Stimulated activated CD4-positive, alpha-beta T cell treated with anti-CD3 and anti-CD28 coated beads, TNF-alpha, amount 100 ng/mL, for 4 hours (primary cell): ENCODE data around the gene GPN2.

Source experiments
- DNase-seq, 3 experiments: peaks; one replicate each; pipeline ENCODE4 v3.0.0-alpha.2; 2020; ENCODE audit warnings: low read depth in 3 of 3

The GPN2 gene

GRCh38 chr1:26832249-26832960 lies 57.7 kb downstream of the GPN2 start:
- no peak for DNase-seq

GRCh38 chr1:26831546-26832248 lies 58.4 kb downstream of the GPN2 start:
- no peak for DNase-seq

GRCh38 chr1:26831059-26831458 lies 59.0 kb downstream of the GPN2 start:
- no peak for DNase-seq

- DNase-seq = no peak
These were observed 60.7 kb downstream of the GPN2 start for GRCh38 chr1:26829184-26829911.

- DNase-seq = no peak
These were observed 61.6 kb downstream of the GPN2 start for GRCh38 chr1:26828411-26828991.

GRCh38 chr1:26827663-26828062 lies 62.4 kb downstream of the GPN2 start:
- no peak for DNase-seq

DNA sequence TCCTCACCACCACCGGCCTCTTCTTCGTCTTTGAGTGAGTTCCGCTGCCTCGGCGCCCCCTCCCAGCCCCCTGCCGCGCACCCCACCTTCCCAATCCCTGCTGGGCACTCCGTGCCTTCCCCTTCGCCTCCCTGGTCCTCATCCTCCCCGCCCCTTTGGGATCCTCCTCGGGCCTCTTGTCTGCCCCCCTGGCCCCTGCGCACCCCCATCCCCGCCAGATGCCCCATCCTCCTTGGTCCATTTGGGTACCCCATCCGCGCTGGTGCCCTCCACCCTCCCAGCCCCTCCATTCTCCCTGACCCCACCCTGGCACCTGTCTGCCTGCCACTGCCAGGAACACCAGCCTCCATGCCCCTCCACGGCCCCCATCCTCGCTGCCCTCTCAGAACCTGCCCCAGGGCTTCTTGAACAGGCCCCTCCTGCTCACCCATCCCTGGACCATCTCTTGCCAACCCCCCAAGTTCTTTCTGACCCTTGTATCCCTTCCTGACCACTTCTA lies 62.9 kb downstream of the GPN2 start:
- DNase-seq = no peak

DNA sequence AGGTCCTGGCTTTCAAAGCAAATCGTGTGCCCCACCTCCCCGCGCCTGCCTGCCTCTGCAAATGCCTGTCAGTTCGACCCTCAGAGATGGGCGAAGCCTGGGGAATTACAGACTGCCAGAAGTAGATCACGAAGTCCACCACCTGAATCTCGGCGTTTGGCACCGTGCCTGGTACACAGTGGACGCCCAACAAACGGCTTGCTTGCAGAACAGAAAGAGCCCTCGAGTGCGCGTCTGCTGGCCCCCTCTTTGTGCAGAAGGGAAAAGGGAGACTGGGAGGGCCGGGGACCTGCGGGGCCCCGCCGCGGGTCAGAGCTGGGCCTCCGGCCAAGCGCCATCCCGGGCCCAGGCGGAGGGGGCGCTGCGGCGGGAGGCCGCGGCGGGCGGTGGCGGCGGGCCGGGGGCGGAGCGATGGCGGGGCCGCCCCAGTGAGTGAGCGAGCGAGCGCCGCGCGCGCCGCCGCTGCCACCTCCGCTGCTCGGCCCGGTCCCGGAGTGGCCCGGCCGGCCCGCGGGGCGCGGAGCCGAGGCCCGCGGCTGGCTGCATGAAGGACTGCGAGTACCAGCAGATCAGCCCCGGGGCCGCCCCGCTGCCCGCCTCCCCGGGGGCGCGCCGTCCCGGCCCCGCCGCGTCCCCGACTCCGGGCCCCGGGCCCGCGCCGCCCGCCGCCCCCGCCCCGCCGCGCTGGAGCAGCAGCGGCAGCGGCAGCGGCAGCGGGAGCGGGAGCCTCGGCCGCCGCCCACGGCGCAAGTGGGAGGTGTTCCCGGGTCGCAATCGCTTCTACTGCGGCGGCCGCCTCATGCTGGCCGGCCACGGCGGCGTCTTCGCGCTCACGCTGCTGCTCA lies 63.6 kb downstream of the GPN2 start, which contains the start of gene ZDHHC18:
Gene ZDHHC18 (plus strand): TSS at position 428 of the 845 bp plus-strand sequence. CDS start 117 bp downstream, at position 545.
- peak; percentile 34 to 71 (median 49) for DNase-seq
